HG03571 (cell line): ENCODE data around the gene CFAP58.
A peak's percentile ranks its signal among the peaks of the same experiment; 100 is the strongest.

ENCODE experiments used
- ATAC-seq: cut with Tn5 transposase; IDR thresholded peaks from one replicate; pipeline ENCODE4 v1.9.1; 2021; ENCODE audit not compliant: unreplicated experiment

CFAP58 gene, protein sequence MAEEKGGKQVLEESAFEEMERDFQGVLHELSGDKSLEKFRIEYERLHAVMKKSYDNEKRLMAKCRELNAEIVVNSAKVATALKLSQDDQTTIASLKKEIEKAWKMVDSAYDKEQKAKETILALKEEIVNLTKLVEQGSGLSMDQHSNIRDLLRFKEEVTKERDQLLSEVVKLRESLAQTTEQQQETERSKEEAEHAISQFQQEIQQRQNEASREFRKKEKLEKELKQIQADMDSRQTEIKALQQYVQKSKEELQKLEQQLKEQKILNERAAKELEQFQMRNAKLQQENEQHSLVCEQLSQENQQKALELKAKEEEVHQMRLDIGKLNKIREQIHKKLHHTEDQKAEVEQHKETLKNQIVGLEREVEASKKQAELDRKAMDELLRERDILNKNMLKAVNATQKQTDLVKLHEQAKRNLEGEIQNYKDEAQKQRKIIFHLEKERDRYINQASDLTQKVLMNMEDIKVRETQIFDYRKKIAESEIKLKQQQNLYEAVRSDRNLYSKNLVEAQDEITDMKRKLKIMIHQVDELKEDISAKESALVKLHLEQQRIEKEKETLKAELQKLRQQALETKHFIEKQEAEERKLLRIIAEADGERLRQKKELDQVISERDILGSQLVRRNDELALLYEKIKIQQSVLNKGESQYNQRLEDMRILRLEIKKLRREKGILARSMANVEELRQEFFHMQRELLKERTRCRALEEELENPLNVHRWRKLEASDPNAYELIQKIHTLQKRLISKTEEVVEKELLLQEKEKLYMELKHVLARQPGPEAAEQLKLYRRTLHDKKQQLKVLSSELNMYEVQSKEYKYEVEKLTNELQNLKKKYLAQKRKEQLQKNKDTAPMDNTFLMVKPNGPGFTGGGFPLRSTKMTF

DNA sequence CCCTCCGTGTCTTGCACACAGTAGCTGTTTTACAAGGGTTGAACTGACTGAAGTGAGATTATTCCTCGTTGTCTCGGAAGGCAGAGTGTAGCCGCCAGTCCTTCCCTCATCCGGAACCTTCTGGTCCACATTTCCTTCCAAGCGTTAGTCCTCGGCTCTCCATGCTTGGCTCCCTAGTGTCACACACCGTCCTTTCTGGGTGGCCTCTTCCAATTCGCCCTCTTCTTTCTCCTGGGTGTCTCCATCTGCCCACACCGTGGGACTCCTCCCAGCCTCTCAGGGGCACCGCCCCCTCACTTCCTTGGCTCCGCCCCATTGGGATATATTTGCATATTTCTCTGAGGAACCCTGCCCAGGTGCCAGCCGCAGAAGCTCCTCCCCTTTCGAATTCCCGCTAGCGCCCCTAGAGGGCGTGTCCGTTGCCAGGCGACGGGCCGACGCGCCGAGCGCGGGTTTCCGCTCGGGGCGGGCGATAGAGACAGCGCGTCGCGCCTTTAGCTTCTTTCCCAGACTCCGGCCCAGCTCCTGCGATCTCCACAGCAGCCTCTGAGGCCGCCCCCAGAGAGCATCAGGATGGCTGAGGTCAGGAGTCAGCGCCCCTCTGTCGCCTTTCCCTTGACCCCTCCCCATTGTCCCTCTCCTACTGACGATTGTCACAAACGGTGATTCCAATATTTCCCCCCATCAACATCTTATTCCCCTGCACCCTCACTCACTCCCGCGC lies at the start of gene CFAP58:
Gene CFAP58, plus strand, starts transcription at position 509 of the 724 bp plus-strand sequence. Its CDS starts 65 bp downstream, at position 574.
- ATAC-seq = peak; percentile 57

DNA sequence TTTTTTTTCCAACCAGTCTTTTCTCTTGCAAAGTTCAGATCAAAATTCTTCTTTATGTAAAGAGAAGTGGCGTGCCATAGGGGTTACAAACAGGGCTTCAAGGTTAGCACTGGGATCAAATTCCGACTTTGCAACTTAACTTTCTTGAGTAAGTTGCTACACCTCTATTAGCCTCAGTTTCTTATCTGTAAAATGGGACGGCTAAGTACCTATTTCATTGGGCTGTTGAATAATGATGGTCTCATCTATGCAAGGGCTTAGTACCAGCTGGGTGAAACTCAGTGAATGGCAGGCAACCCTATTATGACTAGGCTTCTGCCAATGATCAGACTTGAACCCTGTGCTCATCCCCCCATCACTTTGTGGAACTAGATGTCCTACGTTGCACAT lies 49.3 kb upstream of the CFAP58 start:
- no peak for ATAC-seq

- no peak for ATAC-seq
Observed at GRCh38 chr10:104304927-104305326, 48.7 kb upstream of the CFAP58 start.

DNA sequence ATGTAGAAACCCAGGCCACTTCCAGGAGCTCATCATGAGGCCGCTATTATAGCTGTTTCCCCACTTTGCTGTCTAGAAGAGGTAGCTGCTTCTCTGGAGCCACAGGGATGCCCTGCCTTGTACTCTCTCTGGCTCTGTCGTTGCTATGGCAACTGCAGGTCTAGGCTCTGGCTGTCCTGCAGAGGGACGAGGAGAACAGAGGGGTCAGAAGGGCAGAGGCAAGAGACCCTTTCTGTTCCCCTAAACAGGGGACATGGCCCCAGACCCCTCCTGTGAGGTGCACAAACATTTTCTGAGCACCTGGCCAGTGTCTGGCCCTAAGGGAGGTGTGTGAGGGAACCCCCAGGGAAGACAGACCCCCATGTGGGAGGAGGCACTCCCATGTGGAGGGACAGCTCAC lies 46.7 kb upstream of the CFAP58 start:
- no peak for ATAC-seq

- no peak for ATAC-seq
Observed at GRCh38 chr10:104307576-104308438, 45.8 kb upstream of the CFAP58 start.

DNA sequence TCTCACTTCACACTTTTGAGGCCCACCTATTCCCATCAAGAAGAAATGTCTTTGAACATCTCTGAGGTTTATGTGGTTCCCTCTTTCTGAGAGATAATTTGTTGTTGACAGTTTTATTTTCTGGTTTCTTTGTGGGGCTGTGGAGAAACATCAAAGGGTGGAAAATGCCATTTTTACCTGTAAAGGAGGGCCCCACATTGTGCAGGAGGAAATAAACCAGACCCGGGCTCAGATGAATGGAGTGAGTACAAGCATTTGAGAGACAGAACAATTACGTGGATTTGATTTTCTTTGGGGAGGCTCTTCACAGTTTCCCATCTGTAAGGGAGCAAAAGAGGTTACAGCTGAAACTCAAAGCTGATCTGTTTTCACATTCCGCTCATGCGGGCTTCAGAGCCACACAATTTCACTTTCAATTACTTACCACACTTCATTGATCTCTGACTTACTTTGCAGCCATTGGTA lies 45.2 kb upstream of the CFAP58 start:
- ATAC-seq = peak; percentile 77

GRCh38 chr10:104309980-104310978 lies 43.4 kb upstream of the CFAP58 start:
- ATAC-seq = no peak

- ATAC-seq = no peak
Observed at GRCh38 chr10:104311184-104311720, 42.4 kb upstream of the CFAP58 start.

DNA sequence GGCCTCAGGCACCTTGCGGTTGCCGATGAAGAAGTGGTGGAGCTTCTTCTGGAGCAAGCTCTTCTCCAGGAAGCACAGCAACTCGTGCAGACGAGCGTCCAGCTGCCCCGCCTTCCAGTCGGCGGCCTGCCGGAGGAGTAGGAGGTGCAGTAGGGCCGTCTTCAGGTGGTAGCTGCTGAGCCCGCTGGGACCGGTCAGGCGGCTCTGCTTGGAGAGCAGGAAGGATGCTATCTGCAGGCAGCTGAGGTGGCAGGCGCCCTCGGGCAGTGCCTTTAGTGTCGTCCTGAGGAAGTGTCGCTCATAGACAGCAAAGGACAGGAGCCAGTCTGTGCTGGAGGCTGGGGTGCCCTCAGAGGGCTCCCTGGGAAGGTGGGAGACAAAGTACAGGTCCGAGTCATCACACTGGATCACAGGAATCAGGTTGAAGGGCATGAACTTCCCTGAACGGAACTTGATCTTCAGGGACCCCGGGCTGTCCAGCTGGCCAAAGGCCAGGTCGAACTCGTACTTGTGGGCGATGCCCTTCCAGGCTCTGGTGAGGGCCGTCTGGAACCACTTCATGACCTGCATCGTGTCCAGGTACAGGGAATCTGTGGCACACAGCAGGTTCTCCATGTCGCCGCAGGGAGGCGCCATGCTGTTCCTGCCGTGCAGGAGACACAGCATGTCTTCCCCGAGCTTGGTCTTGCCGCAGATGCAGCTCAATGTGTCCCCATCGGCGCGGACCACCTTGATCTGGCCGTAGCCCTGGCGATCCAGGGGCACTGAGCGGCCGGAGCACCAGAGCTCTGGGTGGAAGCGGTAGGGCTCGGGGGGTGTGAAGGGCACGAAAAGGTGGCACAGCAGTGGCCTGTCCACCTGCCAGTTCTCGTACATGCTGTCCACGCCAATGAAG lies 38.8 kb upstream of the CFAP58 start:
- ATAC-seq = no peak

DNA sequence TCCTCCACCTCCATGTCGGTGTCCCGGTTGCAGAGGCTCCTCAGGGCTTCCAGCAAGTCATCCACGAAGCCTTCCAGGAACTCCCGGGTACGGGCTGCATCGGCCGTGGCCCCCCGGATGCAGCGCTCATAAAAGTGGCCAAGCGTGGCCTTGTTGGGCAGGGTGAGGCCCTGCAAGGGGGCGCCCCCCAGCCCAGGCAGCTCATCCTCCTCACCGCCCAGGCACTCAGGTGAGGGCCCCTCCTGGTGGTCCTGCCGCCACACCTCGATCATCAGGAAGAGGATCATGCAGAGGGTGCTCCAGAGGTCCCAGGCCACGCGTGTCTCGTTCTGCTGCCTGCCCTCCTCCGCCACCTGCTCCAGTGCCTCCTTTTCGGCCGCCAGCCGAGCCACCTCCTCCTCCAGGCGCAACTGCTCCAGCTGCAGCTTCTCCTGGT lies 38.1 kb upstream of the CFAP58 start:
- ATAC-seq = no peak

- ATAC-seq = no peak
Observed at GRCh38 chr10:104316321-104317099, 37.1 kb upstream of the CFAP58 start.

DNA sequence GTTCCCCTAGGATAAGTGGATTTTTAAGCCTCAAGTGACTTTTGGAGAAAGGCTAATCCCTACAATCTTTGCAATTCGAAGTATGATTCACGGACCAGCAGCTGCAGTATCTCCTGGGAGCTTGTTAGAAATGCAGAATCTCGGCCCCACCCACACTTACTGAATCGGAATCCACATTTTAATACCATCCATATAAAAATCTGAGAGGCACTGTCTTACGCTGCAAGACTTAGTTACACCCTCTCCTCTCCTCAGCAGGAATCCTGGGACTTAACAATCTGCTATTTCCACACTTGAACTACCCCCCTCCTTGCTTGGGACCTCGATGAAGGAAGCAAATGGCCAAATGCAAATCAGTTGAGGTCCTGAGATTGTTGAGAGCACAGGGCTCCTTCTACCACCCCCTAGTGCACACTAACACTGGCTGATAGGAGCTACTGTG lies 36.3 kb upstream of the CFAP58 start:
- ATAC-seq = no peak

DNA sequence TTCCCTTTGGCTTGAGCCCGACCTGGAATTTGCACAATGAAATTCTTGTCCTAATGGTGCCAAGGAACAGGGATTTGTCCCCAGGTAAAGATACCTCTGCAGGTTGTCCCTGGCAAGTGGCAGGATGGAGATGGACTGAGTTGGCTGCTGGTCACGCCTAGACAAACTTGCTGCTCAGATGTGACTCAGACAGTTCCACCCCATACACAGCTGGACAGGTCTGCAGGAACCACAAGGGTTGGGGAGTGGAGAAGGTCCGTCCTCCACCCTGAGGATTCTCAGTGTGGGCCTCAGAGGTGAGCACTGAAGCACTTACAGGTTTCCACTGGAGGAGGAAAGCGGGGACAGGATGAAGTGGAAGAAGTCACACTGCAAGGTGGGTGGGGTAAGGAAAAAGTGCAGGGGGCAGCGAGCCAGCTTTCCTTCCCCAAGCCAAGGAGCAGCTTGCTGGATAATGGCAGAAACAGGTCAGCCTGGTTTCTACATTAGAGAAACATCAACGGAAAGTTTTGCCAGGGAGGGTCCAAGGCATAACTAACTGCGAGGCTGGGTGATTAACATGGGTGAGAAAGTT lies 35.8 kb upstream of the CFAP58 start:
- ATAC-seq = no peak

- no peak for ATAC-seq
Observed at GRCh38 chr10:104318326-104318725, 35.3 kb upstream of the CFAP58 start.

DNA sequence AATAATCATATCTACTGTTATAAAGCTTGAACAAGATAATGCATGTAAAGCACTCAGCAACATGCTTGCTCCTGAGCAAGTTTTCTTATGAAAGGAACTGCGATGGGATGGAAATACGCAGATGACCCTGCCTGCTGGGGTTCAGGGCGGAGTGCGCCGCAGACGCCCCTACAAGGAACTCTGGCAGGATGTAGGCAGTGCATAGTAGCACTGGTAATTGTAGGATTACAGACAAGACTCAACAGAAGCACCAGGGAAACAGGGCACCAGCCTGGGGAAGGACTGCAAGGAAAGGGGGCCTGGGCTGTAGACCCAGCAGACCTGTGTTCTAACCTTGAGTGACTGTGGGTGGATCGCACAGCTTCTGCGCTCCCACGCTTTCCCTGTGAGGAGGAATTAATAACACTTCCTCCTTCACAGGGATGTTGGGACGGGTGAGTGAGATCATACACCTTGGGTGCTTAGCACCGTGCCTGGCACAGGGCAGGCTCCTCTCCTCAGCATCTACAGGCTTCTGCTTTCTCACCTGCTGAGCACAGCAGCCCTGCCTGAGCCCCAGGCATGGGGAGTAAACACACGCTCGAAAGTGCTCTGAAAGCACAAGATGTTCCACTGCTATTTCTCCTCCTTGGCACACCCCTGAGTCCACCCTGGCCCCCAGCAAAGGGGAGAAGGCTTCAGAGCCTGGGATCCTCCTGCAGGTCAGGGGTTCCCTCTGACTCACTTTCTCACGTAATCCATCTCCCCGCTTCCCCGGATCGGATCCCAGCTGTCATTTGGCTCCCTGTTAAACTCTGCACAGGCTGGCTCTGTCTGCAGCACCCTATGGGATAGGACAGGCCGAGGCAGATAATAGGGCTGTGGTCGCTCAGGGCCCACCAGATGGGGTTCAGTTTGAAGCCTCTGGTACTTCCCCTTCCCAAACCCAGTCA lies 34.6 kb upstream of the CFAP58 start:
- ATAC-seq = no peak
